Spinal cord (tissue), 10 donors: ENCODE data around the gene MGAT4A. TPM values are rescaled to one million over a fixed set of nuclear protein-coding genes. Genes with fewer than 3 reads are reported as not detected.

Experiments
- DNase-seq, 6 donors: peaks; one replicate each; pipeline versions ENCODE4 v3.0.0 to v3.0.0-alpha.2; 2013 to 2015; ENCODE audit warnings: low spot score in 6 of 6, low read depth in 4 of 6
- H3K27ac ChIP-seq: one replicate; pipeline ENCODE4 v1.5.1; 2013; ENCODE audit warnings: low read depth, low read length, control low read depth
- H3K27me3 ChIP-seq: one replicate; pipeline ENCODE4 v1.6.1; 2013; ENCODE audit warnings: low read length; ENCODE audit not compliant: control insufficient read depth, insufficient read depth
- H3K36me3 ChIP-seq: one replicate; pipeline ENCODE4 v1.6.1; 2013; ENCODE audit warnings: low read length; ENCODE audit not compliant: control insufficient read depth, insufficient read depth
- H3K4me1 ChIP-seq: one replicate; pipeline ENCODE4 v1.6.1; 2013; ENCODE audit warnings: low read length; ENCODE audit not compliant: control insufficient read depth, insufficient read depth
- H3K4me3 ChIP-seq: one replicate; pipeline ENCODE4 v1.5.1; 2013; ENCODE audit warnings: low read depth, low read length, control low read depth
- H3K9me3 ChIP-seq: one replicate; pipeline ENCODE4 v1.6.1; 2013; ENCODE audit warnings: low read length; ENCODE audit not compliant: control insufficient read depth, insufficient read depth
- WGBS: methylation state at CpG from one replicate; pipeline ENCODE4 v1.1.5; 2013; ENCODE audit warnings: missing lambda C conversion rate; ENCODE audit not compliant: insufficient coverage; 5-methylcytosine and 5-hydroxymethylcytosine counted together
- polyA plus RNA-seq, 2 donors: library from polyadenylated mRNA; unstranded; fragments of 120-200 nt; gene quantifications; one replicate each; pipeline ENCODE4 v1.2.1, GENCODE V29; 2013; ENCODE audit not compliant: insufficient read length in 2 of 2
- total RNA-seq, 2 donors: library from RNA; depleted of rRNA in 1 of 2; stranded (reverse); fragments of 120-200 nt in 1 of 2; fragments of >200 nt in 1 of 2; gene quantifications; one replicate each; pipeline versions ENCODE4 v1.2.3 to v1.2.4, GENCODE V29; 2013 to 2014
- donor health status: healthy.

The MGAT4A gene
- total and polyA plus RNA-seq, 4 donors: 25.2 to 51.2 (median 29.9) TPM

DNA sequence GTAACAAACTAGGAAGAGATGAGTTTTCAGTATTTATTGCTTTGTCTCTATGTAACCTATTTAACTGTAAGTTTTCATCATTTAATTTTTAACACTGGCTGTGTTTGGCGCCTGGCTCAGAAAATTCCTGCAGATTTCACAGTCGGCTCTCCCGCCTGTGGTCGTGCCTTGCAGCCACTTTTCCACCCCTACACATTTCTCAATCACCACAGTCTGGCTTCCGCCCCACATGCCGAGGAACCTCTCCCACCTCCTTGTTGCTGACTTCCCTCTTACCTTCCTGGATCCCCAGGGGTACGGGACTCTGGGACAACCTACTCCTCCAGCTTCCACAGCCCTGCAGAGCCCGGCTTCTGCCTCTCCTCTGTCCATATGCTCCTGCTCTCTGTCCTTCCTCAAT lies 41.6 kb upstream of the MGAT4A start:
- H3K4me3 ChIP-seq: no peak overlapping the region
- H3K27ac ChIP-seq: peak overlapping the region; percentile 18
- no peak for DNase-seq
- no peaks in the 10 kb centered on the region for H3K27me3 ChIP-seq
- H3K9me3 ChIP-seq: no peaks in the 10 kb centered on the region
- H3K4me1 ChIP-seq: peaks cover 44% of the 10 kb centered on the region
- 69% methylated on average over 8 of the region's 8 CpGs for WGBS
- no peaks in the 10 kb centered on the region for H3K36me3 ChIP-seq

DNA sequence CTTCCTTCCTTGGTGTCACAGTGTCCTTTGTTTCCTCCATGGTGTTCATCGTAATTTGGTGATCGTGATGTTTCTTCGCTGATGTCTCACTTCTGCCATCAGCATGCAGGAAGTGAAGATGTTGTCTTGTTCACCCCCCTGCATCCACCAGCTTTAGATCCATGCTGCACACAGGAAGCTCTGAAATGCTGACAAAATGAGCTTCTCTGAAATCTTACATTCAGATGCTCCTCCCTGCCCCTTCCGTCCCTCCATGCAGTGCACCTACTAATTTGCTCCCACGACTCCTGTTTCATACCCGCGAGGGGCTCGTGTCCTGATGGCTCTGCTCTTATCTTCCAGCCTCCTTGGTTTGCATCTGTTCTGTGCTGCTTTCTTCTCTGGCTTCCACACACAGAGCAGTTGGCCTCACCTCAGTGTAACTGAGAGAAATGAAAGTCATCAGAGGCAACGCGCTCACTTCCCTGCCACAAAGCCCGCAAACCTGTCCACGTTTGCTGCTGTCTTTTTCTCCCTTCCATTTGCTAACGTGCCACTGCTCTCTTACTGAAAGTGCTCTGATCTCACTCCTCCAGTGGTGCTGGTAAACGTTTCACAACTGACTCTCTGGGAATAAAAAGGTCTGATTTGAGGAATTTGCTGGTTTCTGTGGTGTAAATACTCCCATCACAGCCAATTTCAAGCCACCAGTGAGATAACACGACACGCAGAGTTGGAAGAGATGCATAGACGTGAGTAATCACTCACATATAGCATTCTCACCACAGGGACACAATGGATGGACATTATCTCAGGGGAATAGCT lies 41.0 kb upstream of the MGAT4A start:
- no peaks in the 10 kb centered on the region for H3K27me3 ChIP-seq
- H3K36me3 ChIP-seq: no peaks in the 10 kb centered on the region
- H3K27ac ChIP-seq: peak overlapping the region; percentile 18
- 68% methylated on average over 12 of the region's 17 CpGs for WGBS
- peaks cover 44% of the 10 kb centered on the region for H3K4me1 ChIP-seq
- DNase-seq: peak in 2 of 6 donors; percentile 32 to 54
- H3K4me3 ChIP-seq: no peak overlapping the region
- H3K9me3 ChIP-seq: no peaks in the 10 kb centered on the region

DNA sequence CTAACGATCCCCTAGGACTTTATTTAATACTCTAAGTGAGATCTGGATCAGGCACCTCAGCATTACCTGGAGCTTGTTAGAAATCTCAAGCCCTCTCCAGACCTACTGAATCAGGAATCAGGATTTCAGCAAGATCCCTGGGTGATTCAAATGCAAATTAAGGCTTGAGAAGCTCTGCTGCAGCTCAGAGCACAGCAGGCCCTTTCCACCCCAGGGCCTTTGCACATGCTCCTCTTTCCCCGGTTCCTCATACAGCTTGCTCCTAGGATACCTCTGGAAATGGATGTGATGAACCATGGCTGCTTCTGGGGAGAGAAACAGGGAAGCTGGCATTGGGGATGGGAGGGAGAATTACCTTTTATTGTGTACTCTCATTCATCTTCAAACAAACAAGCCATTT lies 40.3 kb upstream of the MGAT4A start:
- H3K9me3 ChIP-seq: no peaks in the 10 kb centered on the region
- H3K27me3 ChIP-seq: no peaks in the 10 kb centered on the region
- WGBS: 83% methylated on average over 1 of the region's 2 CpGs
- no peak for DNase-seq
- H3K4me1 ChIP-seq: peaks cover 43% of the 10 kb centered on the region
- no peaks in the 10 kb centered on the region for H3K36me3 ChIP-seq
- H3K4me3 ChIP-seq: no peak overlapping the region
- H3K27ac ChIP-seq: no peak overlapping the region

DNA sequence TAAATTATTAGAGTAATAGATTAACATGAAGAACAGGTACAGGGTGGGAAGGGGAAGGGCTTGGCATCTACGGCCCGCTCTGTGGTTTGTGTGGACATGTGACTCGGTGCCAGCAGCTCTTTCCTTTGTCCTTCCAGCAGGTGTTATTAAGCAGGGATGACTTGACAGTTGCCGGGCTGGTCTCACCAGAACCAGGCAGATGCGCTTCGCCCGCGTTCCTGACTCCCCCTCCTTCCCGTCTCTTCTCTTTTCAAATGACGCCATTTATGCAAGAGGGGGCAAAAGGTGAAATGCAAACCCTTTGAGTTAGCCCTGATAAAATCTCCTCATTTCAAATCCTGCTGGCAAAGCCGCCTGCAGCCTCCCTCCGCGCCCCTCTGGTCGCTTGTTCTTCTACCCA lies 38.9 kb upstream of the MGAT4A start:
- no peaks in the 10 kb centered on the region for H3K36me3 ChIP-seq
- H3K4me3 ChIP-seq: no peak overlapping the region
- peak in 2 of 6 donors; percentile 25 to 80 for DNase-seq
- H3K9me3 ChIP-seq: no peaks in the 10 kb centered on the region
- no peak overlapping the region for H3K27ac ChIP-seq
- peaks cover 29% of the 10 kb centered on the region for H3K4me1 ChIP-seq
- WGBS: 59% methylated on average over 14 of the region's 14 CpGs
- H3K27me3 ChIP-seq: no peaks in the 10 kb centered on the region

DNA sequence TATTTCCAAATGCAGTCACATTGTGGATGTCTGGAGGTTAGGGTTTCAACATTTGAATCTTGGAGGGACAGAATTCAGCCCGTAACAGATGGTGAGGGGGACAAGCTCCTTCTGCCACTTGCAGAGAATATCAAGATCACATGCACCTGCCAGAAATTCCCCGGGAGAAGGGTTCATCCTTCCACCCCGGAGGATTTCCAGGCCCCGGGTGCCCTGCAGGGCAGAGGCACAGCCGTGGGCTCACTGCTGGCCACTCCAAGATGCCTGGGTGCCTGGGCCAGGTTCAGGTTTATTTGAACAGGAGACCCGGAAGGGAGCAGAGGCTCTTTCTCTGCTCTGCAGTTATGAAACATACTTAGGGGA lies 38.2 kb upstream of the MGAT4A start:
- Histone ChIP-seq H3K27ac (no peak overlapping the region), H3K27me3 (no peaks in the 10 kb centered on the region), H3K36me3 (no peaks in the 10 kb centered on the region), H3K9me3 (no peaks in the 10 kb centered on the region), H3K4me1 (peaks cover 27% of the 10 kb centered on the region), H3K4me3 (no peak overlapping the region)
- 56% methylated on average over 4 of the region's 6 CpGs for WGBS
- peak in 1 of 6 donors; percentile 12 for DNase-seq

DNA sequence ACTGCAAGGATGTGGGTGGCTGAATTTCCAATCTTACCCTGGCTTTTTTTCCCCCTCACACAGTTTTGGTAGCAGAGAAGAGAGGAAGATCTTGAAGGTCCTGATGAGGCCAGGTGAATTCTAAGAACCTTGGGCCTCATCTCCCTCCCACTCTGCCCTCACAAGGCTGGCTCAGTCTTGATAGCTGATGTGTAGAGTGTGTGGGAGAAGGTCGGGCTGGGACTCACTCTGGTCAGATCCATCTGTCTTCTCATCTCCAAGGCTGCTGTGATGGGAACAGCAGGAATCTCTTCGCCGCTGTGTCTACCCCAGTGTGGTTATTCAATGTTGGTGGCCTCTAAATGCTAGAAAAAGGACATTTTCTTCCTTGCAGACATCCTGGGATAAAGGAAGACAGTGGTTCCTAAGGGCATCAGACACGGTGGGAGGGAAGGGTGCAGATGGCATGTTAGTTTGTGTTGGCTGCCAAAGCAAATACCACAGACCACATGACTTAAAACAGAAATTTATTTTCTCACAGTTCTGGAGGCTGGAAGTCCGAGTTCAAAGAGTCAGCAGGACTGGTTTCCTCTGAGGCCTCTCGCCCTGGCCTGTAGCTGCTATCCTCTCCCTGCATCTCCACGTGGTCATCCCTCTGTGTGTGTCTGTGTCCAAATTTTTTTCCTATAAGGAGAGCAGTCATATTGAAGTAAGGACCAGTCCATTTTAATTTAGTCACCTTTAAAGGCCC lies 37.6 kb upstream of the MGAT4A start:
- no peaks in the 10 kb centered on the region for H3K36me3 ChIP-seq
- WGBS: 55% methylated on average over 2 of the region's 7 CpGs
- no peaks in the 10 kb centered on the region for H3K9me3 ChIP-seq
- no peak overlapping the region for H3K27ac ChIP-seq
- DNase-seq: peak in 2 of 6 donors; percentile 41 to 43
- no peak overlapping the region for H3K4me3 ChIP-seq
- H3K27me3 ChIP-seq: no peaks in the 10 kb centered on the region
- peaks cover 25% of the 10 kb centered on the region for H3K4me1 ChIP-seq

DNA sequence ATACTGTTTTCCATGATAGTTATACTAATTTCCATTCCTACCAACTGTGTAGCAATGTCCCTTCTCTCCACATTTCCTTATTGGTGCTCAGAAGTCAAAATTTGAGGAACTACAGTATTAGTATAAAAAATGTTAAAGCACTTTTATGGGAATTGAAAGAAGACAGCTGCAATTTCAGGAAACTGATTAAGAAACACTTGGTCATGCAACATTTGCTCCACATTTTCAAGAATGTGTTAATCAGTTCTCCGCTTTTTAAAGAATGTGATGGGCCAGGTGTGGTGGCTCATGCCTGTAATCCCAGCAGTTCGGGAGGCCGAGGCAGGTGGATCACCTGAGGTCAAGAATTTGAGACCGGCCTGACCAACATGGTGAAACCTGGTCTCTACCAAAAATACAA lies 33.6 kb upstream of the MGAT4A start:
- H3K36me3 ChIP-seq: no peaks in the 10 kb centered on the region
- peaks cover 21% of the 10 kb centered on the region for H3K4me1 ChIP-seq
- 94% methylated on average over 4 of the region's 4 CpGs for WGBS
- no peaks in the 10 kb centered on the region for H3K27me3 ChIP-seq
- DNase-seq: no peak
- H3K9me3 ChIP-seq: no peaks in the 10 kb centered on the region
- no peak overlapping the region for H3K27ac ChIP-seq
- no peak overlapping the region for H3K4me3 ChIP-seq

DNA sequence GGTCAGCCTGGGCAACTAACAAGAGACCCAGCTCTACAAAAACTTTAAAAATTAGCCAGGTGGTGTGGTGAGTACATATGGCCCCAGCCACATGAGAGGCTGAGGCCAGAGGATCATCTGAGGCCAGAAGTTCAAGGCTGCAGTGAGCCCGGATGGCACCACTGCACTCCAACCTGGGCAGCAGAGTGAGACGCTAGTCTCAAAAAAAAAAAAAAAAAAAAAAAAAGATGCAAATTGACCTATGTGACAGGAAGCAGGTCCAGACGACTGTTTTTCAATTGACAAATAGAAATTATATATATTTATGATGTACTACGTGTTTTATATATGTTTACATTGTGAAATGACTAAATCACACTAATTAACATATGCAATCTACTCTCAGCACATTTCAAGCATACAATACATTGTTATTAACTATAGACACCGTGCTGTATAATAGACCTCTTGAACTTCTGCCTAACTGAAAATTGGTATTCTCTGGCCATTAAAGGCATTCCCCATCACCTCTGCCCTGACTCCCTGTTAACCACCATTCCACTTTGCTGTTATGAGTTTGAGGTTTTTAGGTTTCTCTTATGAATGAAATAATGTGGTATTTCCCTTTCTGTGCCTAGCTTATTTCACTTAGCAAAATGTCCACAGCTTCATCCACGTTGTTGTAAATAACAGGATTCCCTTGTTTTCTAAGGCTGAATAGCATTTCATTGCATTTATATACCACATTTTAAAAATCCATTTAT lies 32.4 kb upstream of the MGAT4A start:
- Histone ChIP-seq H3K4me3 (no peak overlapping the region), H3K27me3 (no peaks in the 10 kb centered on the region), H3K4me1 (peaks cover 18% of the 10 kb centered on the region), H3K36me3 (no peaks in the 10 kb centered on the region), H3K27ac (no peak overlapping the region), H3K9me3 (no peaks in the 10 kb centered on the region)
- WGBS: 80% methylated on average over 1 of the region's 6 CpGs
- DNase-seq: no peak

DNA sequence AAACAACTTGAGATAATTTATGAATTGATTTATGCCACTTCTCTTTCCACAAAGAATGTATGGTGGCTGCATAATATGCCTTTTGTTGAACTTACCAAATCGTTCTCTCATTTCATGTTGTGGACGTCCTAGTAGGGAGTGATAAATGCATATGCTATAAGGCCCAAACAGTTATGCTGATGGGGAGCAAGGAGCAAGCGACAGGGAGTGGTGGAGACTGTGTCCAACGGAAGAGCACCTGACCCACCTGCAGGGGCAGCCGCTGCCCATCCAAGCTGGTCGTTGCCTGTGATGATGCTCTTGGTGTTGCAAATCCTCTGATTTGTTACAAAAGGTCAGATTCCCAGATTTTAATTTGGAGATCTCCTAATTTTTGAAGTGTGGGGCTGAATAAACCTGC lies 31.0 kb upstream of the MGAT4A start:
- H3K4me1 ChIP-seq: peaks cover 23% of the 10 kb centered on the region
- no peak overlapping the region for H3K27ac ChIP-seq
- H3K4me3 ChIP-seq: no peak overlapping the region
- no peaks in the 10 kb centered on the region for H3K27me3 ChIP-seq
- DNase-seq: no peak
- no peaks in the 10 kb centered on the region for H3K9me3 ChIP-seq
- 86% methylated on average over 6 of the region's 6 CpGs for WGBS
- no peaks in the 10 kb centered on the region for H3K36me3 ChIP-seq
